Mesendoderm (in vitro differentiated cells): ENCODE results near the gene CLIP1.
A peak's percentile ranks its signal among the peaks of the same experiment; 100 is the strongest.

ENCODE experiments used
- DNase-seq: peaks from one replicate; pipeline ENCODE4 v3.0.0; 2013
- H2AK5ac ChIP-seq: 2 replicates; pipeline ENCODE4 v1.6.1; 2013; ENCODE audit warnings: low read length, inconsistent platforms
- H2BK120ac ChIP-seq: 2 replicates; pipeline ENCODE4 v1.6.1; 2013; ENCODE audit warnings: low read depth, mild to moderate bottlenecking, low read length, moderate library complexity, mixed read lengths
- H2BK15ac ChIP-seq: replicated peaks from 2 replicates; pipeline ENCODE4 v1.6.1; 2013; ENCODE audit warnings: low read depth, mild to moderate bottlenecking, moderate library complexity
- H2BK5ac ChIP-seq: 2 replicates; pipeline ENCODE4 v1.6.1; 2013; ENCODE audit warnings: low read length, inconsistent platforms
- H3K18ac ChIP-seq: 2 replicates; pipeline ENCODE4 v1.6.1; 2013; ENCODE audit warnings: mild to moderate bottlenecking, low read length, mixed read lengths
- H3K23ac ChIP-seq: one replicate; pipeline ENCODE4 v1.6.1; 2013; ENCODE audit warnings: low read length
- H3K27ac ChIP-seq: 2 replicates; pipeline ENCODE4 v1.5.1; 2013; ENCODE audit warnings: low read depth, mild to moderate bottlenecking, inconsistent platforms, low read length, moderate library complexity
- H3K27me3 ChIP-seq: 2 replicates; pipeline ENCODE4 v1.6.1; 2013; ENCODE audit warnings: low read length, control low read depth, mild to moderate bottlenecking, inconsistent platforms; ENCODE audit not compliant: insufficient read depth, poor library complexity
- H3K36me3 ChIP-seq: 2 replicates; pipeline ENCODE4 v1.6.1; 2013; ENCODE audit warnings: low read length, inconsistent platforms; ENCODE audit not compliant: control insufficient read depth, insufficient read depth
- H3K4ac ChIP-seq: one replicate; pipeline ENCODE4 v1.6.1; 2013; ENCODE audit warnings: low read depth, mild to moderate bottlenecking, low read length, moderate library complexity
- H3K4me1 ChIP-seq: 2 replicates; pipeline ENCODE4 v1.6.1; 2013; ENCODE audit warnings: low read depth, low read length, inconsistent platforms; ENCODE audit not compliant: control insufficient read depth
- H3K4me2 ChIP-seq: 2 replicates; pipeline ENCODE4 v1.6.1; 2013; ENCODE audit warnings: low read length
- H3K4me3 ChIP-seq: 2 replicates; pipeline ENCODE4 v1.5.1; 2013; ENCODE audit warnings: mild to moderate bottlenecking, low read length
- H3K56ac ChIP-seq: one replicate; pipeline ENCODE4 v1.6.1; 2013; ENCODE audit warnings: low read length
- H3K79me1 ChIP-seq: 2 replicates; pipeline ENCODE4 v1.6.1; 2013; ENCODE audit warnings: low read length, inconsistent platforms
- H3K79me2 ChIP-seq: 2 replicates; pipeline ENCODE4 v1.6.1; 2013; ENCODE audit warnings: mild to moderate bottlenecking, low read length; ENCODE audit not compliant: control insufficient read depth, insufficient read depth
- H3K9ac ChIP-seq: 2 replicates; pipeline ENCODE4 v1.6.1; 2013; ENCODE audit warnings: low read length, inconsistent platforms
- H4K5ac ChIP-seq: one replicate; pipeline ENCODE4 v1.6.1; 2013; ENCODE audit warnings: low read length
- H4K8ac ChIP-seq: one replicate; pipeline ENCODE4 v1.6.1; 2013; ENCODE audit warnings: low read depth, mild to moderate bottlenecking, control low read depth, low read length, moderate library complexity
- WGBS: extraction: QIAGEN DNeasy Blood & Tissue Kit; methylation state at CpG from one replicate; pipeline ENCODE4 v1.1.7; 2013; ENCODE audit warnings: low lambda C conversion rate, missing lambda C conversion rate; ENCODE audit not compliant: insufficient coverage; ENCODE audit errors: extremely low coverage; 5-methylcytosine and 5-hydroxymethylcytosine counted together

Gene CLIP1

DNA sequence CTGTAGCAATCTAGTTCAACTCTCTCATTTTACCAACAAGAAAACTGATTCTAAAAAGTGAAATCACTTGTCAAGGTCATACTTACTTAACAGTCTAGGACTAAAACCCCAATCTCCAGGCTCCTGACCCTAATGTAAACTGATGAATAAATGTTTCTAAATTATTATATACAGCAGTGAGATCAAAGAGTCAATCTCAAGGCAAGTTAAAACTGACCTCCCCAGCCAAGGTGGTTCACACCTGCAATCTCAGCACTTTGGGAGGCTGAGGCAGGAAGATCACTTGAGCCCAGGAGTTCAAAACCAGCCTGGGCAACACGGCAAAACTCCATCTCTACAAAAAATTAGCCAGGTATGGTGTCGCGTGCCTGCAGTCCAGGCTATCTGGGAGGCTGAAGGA, 15.3 kb downstream of the CLIP1 start:
- Histone ChIP-seq H2BK15ac (no peak overlapping the region), H4K8ac (no peak overlapping the region), H2AK5ac (no peak overlapping the region), H3K79me2 (peaks cover 2% of the 10 kb centered on the region), H3K27me3 (no peaks in the 10 kb centered on the region), H3K4me2 (no peak overlapping the region), H2BK120ac (no peak overlapping the region), H3K18ac (no peak overlapping the region), H3K36me3 (no peaks in the 10 kb centered on the region), H2BK5ac (no peak overlapping the region), H3K79me1 (peaks cover 6% of the 10 kb centered on the region), H3K4ac (no peak overlapping the region), H3K23ac (no peak overlapping the region), H3K9ac (no peak overlapping the region), H4K5ac (no peak overlapping the region), H3K56ac (no peak overlapping the region), H3K27ac (no peak overlapping the region), H3K4me3 (no peak overlapping the region), H3K4me1 (no peaks in the 10 kb centered on the region)
- WGBS: no CpG with 5 or more reads among the region's 3 CpGs
- DNase-seq: no peak

GRCh38 chr12:122406701-122407164, 15.7 kb downstream of the CLIP1 start:
- peak; percentile 42 for DNase-seq
- H2BK15ac ChIP-seq: no peak overlapping the region
- H3K23ac ChIP-seq: no peak overlapping the region
- no peak overlapping the region for H3K18ac ChIP-seq
- H3K79me1 ChIP-seq: peaks cover 6% of the 10 kb centered on the region
- H4K5ac ChIP-seq: no peak overlapping the region
- H2BK5ac ChIP-seq: no peak overlapping the region
- H3K27ac ChIP-seq: no peak overlapping the region
- H3K4me2 ChIP-seq: no peak overlapping the region
- no peak overlapping the region for H2BK120ac ChIP-seq
- H4K8ac ChIP-seq: no peak overlapping the region
- no peaks in the 10 kb centered on the region for H3K36me3 ChIP-seq
- no peak overlapping the region for H3K4ac ChIP-seq
- H3K56ac ChIP-seq: no peak overlapping the region
- WGBS: no CpG with 5 or more reads among the region's 3 CpGs
- H3K79me2 ChIP-seq: peaks cover 2% of the 10 kb centered on the region
- H3K4me3 ChIP-seq: no peak overlapping the region
- no peaks in the 10 kb centered on the region for H3K27me3 ChIP-seq
- H2AK5ac ChIP-seq: no peak overlapping the region
- no peaks in the 10 kb centered on the region for H3K4me1 ChIP-seq
- no peak overlapping the region for H3K9ac ChIP-seq

DNA sequence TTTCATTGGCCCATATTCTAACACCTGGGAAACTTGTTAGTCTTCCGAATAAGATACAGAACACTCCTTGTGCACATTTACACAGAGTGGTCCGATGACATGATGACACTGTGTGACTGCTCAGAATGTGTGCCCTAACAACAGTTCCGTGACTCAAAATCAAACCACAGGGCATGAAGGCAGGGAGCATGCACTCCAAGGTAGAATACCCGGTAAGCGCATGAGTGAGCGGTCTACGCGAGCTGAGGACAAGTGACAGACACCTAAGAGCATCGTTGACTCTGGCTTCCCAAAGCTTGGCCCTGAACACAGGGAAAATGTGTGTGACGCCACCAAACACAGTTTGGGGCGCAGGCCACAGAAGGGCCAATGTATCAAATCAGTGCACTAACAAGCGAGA, 18.6 kb downstream of the CLIP1 start:
- Histone ChIP-seq H4K5ac (no peak overlapping the region), H2BK15ac (no peak overlapping the region), H3K4me1 (peaks cover 2% of the 10 kb centered on the region), H3K27me3 (no peaks in the 10 kb centered on the region), H3K79me2 (no peaks in the 10 kb centered on the region), H3K9ac (no peak overlapping the region), H3K56ac (no peak overlapping the region), H3K23ac (no peak overlapping the region), H3K18ac (no peak overlapping the region), H2AK5ac (no peak overlapping the region), H3K4me3 (no peak overlapping the region), H2BK120ac (no peak overlapping the region), H2BK5ac (no peak overlapping the region), H3K79me1 (peaks cover 3% of the 10 kb centered on the region), H3K4me2 (no peak overlapping the region), H3K27ac (no peak overlapping the region), H3K4ac (no peak overlapping the region), H3K36me3 (no peaks in the 10 kb centered on the region), H4K8ac (no peak overlapping the region)
- no peak for DNase-seq
- WGBS: no CpG with 5 or more reads among the region's 12 CpGs

DNA sequence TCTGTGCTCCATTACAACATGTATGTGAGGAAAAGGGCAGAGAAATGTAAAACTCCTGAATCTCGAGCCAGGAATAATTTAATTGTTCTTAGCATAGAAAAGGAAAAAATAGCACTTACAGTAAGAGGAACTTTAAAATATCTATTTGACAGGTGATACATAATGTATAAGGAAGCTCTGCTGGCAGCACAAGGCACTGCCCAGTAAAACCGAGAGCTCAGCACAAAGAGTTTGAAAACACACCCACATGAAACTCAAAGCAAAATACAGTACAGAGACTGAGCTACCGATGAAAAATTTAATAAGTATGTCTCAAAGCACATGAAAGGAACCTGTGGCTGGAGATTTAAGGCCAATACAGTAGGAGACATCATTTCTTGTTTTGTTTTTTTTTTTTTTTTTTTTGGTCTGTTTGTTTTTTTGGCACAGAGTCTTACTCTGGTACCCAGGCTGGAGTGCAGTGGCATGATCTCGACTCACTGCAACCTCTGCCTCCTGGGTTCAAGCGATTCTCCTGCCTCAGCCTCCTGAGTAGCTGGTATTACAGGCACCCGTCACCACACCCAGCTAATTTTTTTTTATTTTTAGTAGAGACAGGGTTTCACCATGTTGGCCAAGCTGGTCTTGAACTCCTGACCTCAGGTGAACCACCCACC, 19.2 kb downstream of the CLIP1 start:
- WGBS: no CpG with 5 or more reads among the region's 6 CpGs
- H2AK5ac ChIP-seq: no peak overlapping the region
- peaks cover 3% of the 10 kb centered on the region for H3K79me1 ChIP-seq
- H3K9ac ChIP-seq: no peak overlapping the region
- no peak overlapping the region for H3K56ac ChIP-seq
- no peak overlapping the region for H4K8ac ChIP-seq
- H3K27me3 ChIP-seq: no peaks in the 10 kb centered on the region
- H3K23ac ChIP-seq: no peak overlapping the region
- no peaks in the 10 kb centered on the region for H3K79me2 ChIP-seq
- no peak overlapping the region for H2BK120ac ChIP-seq
- no peak overlapping the region for H3K4ac ChIP-seq
- H3K36me3 ChIP-seq: no peaks in the 10 kb centered on the region
- H2BK5ac ChIP-seq: no peak overlapping the region
- peaks cover 2% of the 10 kb centered on the region for H3K4me1 ChIP-seq
- H4K5ac ChIP-seq: no peak overlapping the region
- H3K4me2 ChIP-seq: no peak overlapping the region
- H3K4me3 ChIP-seq: no peak overlapping the region
- DNase-seq: no peak
- H3K18ac ChIP-seq: no peak overlapping the region
- H2BK15ac ChIP-seq: no peak overlapping the region
- H3K27ac ChIP-seq: no peak overlapping the region

- Histone ChIP-seq H3K56ac (no peak overlapping the region), H2BK15ac (no peak overlapping the region), H3K4me2 (no peak overlapping the region), H3K36me3 (no peaks in the 10 kb centered on the region), H2AK5ac (no peak overlapping the region), H3K27me3 (no peaks in the 10 kb centered on the region), H3K79me2 (no peaks in the 10 kb centered on the region), H3K4ac (no peak overlapping the region), H3K27ac (no peak overlapping the region), H3K9ac (no peak overlapping the region), H4K8ac (no peak overlapping the region), H2BK5ac (no peak overlapping the region), H2BK120ac (no peak overlapping the region), H3K4me1 (peaks cover 2% of the 10 kb centered on the region), H3K79me1 (peaks cover 3% of the 10 kb centered on the region), H3K23ac (no peak overlapping the region), H3K4me3 (no peak overlapping the region), H4K5ac (no peak overlapping the region), H3K18ac (no peak overlapping the region)
- no peak for DNase-seq
- no CpG with 5 or more reads among the region's 4 CpGs for WGBS
Observed at GRCh38 chr12:122402264-122402663, 20.2 kb downstream of the CLIP1 start.
